K562 (cell line): ENCODE results near the gene CEP43. TPM values are rescaled to one million over a fixed set of nuclear protein-coding genes. Genes with fewer than 3 reads are reported as not detected.

Source experiments
- CREM ChIP-seq: IDR thresholded peaks from 2 replicates; pipeline ENCODE4 v1.6.1; 2014; ENCODE audit warnings: antibody characterized with exemption, low read depth
- DMBX1 ChIP-seq: fragments of 250-450 bp; sonication (Bioruptor Pico); IDR thresholded peaks from 2 replicates; pipeline ENCODE4 v1.8.0; 2022; ENCODE audit warnings: inconsistent platforms, mild to moderate bottlenecking, moderate library complexity, borderline replicate concordance
- FOXP1 ChIP-seq: sonication (generic); formaldehyde crosslinking; IDR thresholded peaks from 2 replicates; pipeline ENCODE4 v1.8.0; 2022; ENCODE audit warnings: mild to moderate bottlenecking, missing genetic modification reagents
- polyA plus RNA-seq, 8 experiments: library from polyadenylated mRNA; depleted of rRNA in 4 of 8; stranded (reverse) in 5 of 8; unstranded in 3 of 8; fragments of >200 nt; fragmentation: Nextera tagmentation in 2 of 8; fragmentation: Illumina TruSeq in 1 of 8; extraction: Ambion mirVana in 2 of 8; extraction: Trizol in 1 of 8; gene quantifications; 2 replicates each; pipeline versions ENCODE4 v1.2.1 to v1.2.3, GENCODE V29; 2011 to 2014; ENCODE audit warnings: inconsistent platforms in 1 of 8, missing spikeins in 1 of 8
- total RNA-seq, 7 experiments: library from RNA; depleted of rRNA in 6 of 7; stranded (reverse); fragments of >200 nt in 6 of 7; fragmentation: Illumina TruSeq in 2 of 7; extraction: Trizol in 2 of 7; gene quantifications; 2 replicates each; pipeline versions ENCODE4 v1.2.1 to v1.2.3, GENCODE V29; 2011 to 2021; ENCODE audit warnings: low replicate concordance in 1 of 7
- TF ChIP-seq, protein P1 (sequence below), 2 experiments: fragments of 450-650 bp; formaldehyde crosslinking in 1 of 2; IDR thresholded peaks; 2 replicates each; pipeline versions ENCODE4 v1.4.0 to v1.6.1; 2014 to 2020; ENCODE audit warnings: mild to moderate bottlenecking in 2 of 2, borderline replicate concordance in 1 of 2, low read depth in 1 of 2
- TF ChIP-seq, protein P2 (sequence below): fragments of 450-650 bp; IDR thresholded peaks from 2 replicates; pipeline ENCODE4 v1.6.1; 2016; ENCODE audit warnings: borderline replicate concordance
- TF ChIP-seq, protein P3 (sequence below): fragments of 450-650 bp; formaldehyde crosslinking; IDR thresholded peaks from 2 replicates; pipeline ENCODE4 v1.4.0; 2020; ENCODE audit warnings: mild to moderate bottlenecking, moderate library complexity
- TF ChIP-seq, protein P4 (sequence below), 3 experiments: IDR thresholded peaks in 2 of 3; conservative IDR thresholded peaks in 1 of 3; 2 replicates each; pipeline ENCODE4 v1.5.1; 2011 to 2012; ENCODE audit warnings: low read length in 3 of 3, mild to moderate bottlenecking in 3 of 3, control low read depth in 2 of 3, improper control_type of control experiment in 1 of 3, inconsistent platforms in 1 of 3, low read depth in 1 of 3, mixed read lengths in 1 of 3, moderate library complexity in 1 of 3; ENCODE audit not compliant: insufficient read depth in 2 of 3
- TF ChIP-seq, protein P5 (sequence below): fragments of 250-450 bp; sonication (Bioruptor Pico); IDR thresholded peaks from 2 replicates; pipeline ENCODE4 v1.4.0; 2020; ENCODE audit warnings: mild to moderate bottlenecking, moderate library complexity

The CEP43 gene
- total and polyA plus RNA-seq, 9 of the 15 experiments (the other 6 are each of a cell fraction or from before 2014, with no cell fraction given) = 15.2 to 55.7 (median 47.4) TPM

DNA sequence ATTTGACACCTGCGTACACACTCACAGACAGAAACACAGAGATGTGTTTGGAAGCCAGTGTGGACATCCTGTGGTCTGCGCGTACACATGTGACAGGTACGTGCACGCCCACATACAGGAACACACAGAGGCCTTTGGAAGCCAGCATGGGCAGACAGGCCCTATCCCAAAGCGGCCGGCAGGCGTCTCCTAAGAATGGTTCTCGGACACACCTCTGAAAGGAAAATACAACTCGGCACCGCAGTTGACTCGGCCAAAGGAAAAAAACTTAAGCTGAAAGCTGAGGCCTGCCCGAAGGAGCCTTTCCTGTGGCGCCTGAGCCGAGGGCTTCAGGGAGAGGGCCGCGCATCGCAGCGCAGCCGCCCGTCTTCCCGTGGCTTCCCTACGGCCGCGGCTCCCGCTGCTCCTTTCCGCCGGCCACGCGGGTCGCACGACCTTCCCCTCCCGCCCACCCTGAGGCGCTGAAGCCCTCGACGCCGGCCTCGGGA lies 1.4 kb upstream of the CEP43 start (continued):
- TF ChIP-seq, protein P1, sequence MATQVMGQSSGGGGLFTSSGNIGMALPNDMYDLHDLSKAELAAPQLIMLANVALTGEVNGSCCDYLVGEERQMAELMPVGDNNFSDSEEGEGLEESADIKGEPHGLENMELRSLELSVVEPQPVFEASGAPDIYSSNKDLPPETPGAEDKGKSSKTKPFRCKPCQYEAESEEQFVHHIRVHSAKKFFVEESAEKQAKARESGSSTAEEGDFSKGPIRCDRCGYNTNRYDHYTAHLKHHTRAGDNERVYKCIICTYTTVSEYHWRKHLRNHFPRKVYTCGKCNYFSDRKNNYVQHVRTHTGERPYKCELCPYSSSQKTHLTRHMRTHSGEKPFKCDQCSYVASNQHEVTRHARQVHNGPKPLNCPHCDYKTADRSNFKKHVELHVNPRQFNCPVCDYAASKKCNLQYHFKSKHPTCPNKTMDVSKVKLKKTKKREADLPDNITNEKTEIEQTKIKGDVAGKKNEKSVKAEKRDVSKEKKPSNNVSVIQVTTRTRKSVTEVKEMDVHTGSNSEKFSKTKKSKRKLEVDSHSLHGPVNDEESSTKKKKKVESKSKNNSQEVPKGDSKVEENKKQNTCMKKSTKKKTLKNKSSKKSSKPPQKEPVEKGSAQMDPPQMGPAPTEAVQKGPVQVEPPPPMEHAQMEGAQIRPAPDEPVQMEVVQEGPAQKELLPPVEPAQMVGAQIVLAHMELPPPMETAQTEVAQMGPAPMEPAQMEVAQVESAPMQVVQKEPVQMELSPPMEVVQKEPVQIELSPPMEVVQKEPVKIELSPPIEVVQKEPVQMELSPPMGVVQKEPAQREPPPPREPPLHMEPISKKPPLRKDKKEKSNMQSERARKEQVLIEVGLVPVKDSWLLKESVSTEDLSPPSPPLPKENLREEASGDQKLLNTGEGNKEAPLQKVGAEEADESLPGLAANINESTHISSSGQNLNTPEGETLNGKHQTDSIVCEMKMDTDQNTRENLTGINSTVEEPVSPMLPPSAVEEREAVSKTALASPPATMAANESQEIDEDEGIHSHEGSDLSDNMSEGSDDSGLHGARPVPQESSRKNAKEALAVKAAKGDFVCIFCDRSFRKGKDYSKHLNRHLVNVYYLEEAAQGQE (IDR thresholded peaks at IDR 0.05; ENCODE audit: borderline replicate concordance) = peak; percentile 24; the same call in 1 of the 2 replicates
- TF ChIP-seq, protein P1 (CRISPR knock-in tag; IDR thresholded peaks at IDR 0.05; ENCODE audit: low read depth) = no peak
- TF ChIP-seq, protein P2, sequence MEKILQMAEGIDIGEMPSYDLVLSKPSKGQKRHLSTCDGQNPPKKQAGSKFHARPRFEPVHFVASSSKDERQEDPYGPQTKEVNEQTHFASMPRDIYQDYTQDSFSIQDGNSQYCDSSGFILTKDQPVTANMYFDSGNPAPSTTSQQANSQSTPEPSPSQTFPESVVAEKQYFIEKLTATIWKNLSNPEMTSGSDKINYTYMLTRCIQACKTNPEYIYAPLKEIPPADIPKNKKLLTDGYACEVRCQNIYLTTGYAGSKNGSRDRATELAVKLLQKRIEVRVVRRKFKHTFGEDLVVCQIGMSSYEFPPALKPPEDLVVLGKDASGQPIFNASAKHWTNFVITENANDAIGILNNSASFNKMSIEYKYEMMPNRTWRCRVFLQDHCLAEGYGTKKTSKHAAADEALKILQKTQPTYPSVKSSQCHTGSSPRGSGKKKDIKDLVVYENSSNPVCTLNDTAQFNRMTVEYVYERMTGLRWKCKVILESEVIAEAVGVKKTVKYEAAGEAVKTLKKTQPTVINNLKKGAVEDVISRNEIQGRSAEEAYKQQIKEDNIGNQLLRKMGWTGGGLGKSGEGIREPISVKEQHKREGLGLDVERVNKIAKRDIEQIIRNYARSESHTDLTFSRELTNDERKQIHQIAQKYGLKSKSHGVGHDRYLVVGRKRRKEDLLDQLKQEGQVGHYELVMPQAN = peak; percentile 77; the same call in 1 of the 2 replicates
- TF ChIP-seq, protein P3, sequence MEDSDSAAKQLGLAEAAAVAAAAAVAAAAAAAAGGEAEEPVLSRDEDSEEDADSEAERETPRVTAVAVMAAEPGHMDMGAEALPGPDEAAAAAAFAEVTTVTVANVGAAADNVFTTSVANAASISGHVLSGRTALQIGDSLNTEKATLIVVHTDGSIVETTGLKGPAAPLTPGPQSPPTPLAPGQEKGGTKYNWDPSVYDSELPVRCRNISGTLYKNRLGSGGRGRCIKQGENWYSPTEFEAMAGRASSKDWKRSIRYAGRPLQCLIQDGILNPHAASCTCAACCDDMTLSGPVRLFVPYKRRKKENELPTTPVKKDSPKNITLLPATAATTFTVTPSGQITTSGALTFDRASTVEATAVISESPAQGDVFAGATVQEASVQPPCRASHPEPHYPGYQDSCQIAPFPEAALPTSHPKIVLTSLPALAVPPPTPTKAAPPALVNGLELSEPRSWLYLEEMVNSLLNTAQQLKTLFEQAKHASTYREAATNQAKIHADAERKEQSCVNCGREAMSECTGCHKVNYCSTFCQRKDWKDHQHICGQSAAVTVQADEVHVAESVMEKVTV (CRISPR knock-in tag) = peak; percentile 32; the same call in 1 of the 2 replicates
- TF ChIP-seq, protein P4, sequence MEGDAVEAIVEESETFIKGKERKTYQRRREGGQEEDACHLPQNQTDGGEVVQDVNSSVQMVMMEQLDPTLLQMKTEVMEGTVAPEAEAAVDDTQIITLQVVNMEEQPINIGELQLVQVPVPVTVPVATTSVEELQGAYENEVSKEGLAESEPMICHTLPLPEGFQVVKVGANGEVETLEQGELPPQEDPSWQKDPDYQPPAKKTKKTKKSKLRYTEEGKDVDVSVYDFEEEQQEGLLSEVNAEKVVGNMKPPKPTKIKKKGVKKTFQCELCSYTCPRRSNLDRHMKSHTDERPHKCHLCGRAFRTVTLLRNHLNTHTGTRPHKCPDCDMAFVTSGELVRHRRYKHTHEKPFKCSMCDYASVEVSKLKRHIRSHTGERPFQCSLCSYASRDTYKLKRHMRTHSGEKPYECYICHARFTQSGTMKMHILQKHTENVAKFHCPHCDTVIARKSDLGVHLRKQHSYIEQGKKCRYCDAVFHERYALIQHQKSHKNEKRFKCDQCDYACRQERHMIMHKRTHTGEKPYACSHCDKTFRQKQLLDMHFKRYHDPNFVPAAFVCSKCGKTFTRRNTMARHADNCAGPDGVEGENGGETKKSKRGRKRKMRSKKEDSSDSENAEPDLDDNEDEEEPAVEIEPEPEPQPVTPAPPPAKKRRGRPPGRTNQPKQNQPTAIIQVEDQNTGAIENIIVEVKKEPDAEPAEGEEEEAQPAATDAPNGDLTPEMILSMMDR (IDR thresholded peaks at IDR 0.05 in 2 of 3, conservative IDR thresholded peaks at IDR 0.05 in 1 of 3; ENCODE audit: insufficient read depth in 2 of 3, low read depth in 1 of 3, low read length in 3 of 3) = peak; percentile 55 to 65 (median 64)
- TF ChIP-seq CREM = 0 out of 2 replicates have a peak, but pooled peaks have one; percentile 23
- peak; percentile 69; the same call in 1 of the 2 replicates for TF ChIP-seq FOXP1 (CRISPR knock-in tag)
- TF ChIP-seq, protein P5, sequence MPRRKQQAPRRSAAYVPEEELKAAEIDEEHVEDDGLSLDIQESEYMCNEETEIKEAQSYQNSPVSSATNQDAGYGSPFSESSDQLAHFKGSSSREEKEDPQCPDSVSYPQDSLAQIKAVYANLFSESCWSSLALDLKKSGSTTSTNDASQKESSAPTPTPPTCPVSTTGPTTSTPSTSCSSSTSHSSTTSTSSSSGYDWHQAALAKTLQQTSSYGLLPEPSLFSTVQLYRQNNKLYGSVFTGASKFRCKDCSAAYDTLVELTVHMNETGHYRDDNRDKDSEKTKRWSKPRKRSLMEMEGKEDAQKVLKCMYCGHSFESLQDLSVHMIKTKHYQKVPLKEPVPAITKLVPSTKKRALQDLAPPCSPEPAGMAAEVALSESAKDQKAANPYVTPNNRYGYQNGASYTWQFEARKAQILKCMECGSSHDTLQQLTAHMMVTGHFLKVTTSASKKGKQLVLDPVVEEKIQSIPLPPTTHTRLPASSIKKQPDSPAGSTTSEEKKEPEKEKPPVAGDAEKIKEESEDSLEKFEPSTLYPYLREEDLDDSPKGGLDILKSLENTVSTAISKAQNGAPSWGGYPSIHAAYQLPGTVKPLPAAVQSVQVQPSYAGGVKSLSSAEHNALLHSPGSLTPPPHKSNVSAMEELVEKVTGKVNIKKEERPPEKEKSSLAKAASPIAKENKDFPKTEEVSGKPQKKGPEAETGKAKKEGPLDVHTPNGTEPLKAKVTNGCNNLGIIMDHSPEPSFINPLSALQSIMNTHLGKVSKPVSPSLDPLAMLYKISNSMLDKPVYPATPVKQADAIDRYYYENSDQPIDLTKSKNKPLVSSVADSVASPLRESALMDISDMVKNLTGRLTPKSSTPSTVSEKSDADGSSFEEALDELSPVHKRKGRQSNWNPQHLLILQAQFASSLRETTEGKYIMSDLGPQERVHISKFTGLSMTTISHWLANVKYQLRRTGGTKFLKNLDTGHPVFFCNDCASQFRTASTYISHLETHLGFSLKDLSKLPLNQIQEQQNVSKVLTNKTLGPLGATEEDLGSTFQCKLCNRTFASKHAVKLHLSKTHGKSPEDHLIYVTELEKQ = no peak
- TF ChIP-seq DMBX1 (CRISPR knock-in tag) = 0 out of 2 replicates have a peak, but pooled peaks have one; percentile 17
